IPS-18c (cell line): Measurements from ENCODE around the gene CCNI.

ENCODE experiments used
- H3K4me3 ChIP-seq: 2 replicates; pipeline ENCODE4 v1.7.0; 2013; ENCODE audit warnings: low read depth, mild to moderate bottlenecking, low read length, moderate library complexity; ENCODE audit not compliant: insufficient read depth
- H3K9me3 ChIP-seq: one replicate; pipeline ENCODE4 v1.6.1; 2013; ENCODE audit warnings: mild to moderate bottlenecking, low read length, moderate library complexity; ENCODE audit not compliant: control insufficient read depth, insufficient read depth

CCNI gene

GRCh38 chr4:76997532-76997931, 78.3 kb downstream of the CCNI start:
- no peak overlapping the region for H3K4me3 ChIP-seq
- H3K9me3 ChIP-seq: no peaks in the 10 kb centered on the region
